Activated CD4-positive, CD25-positive, alpha-beta regulatory T cell treated with anti-CD3 and anti-CD28 coated beads, Interleukin-2, amount 50 U/mL, for 24 hours (primary cell): ENCODE measurements around the gene SMOC2.

Source experiments
- ATAC-seq, 2 donors: fragments of 150-1000 bp; cut with Tn5 transposase; one replicate each; pipeline ENCODE4 v1.10.0; 2021; ENCODE audit warnings: mild to moderate bottlenecking in 1 of 2, moderate library complexity in 1 of 2

Gene SMOC2

GRCh38 chr6:168448243-168448855, 7.4 kb downstream of the SMOC2 start:
- no peak for ATAC-seq

DNA sequence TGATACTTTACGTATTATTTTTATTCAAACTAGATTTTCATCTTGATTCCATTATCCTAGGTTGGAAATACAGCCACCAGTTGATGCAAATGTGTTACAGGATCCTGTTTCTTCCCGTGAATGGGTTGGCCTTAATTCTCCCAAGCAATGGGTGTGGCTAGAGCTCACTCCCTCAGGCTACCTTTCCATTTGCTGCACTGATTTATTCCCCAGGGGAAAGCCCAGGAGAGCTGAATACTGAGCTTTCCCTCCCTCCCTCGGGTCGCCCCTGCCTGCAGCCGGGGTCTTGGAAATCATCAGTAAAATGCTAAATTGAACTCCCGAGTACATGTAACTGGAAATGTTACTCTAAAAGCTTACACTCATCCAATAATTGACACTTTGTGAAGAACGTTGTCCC, 9.9 kb downstream of the SMOC2 start:
- no peak for ATAC-seq

DNA sequence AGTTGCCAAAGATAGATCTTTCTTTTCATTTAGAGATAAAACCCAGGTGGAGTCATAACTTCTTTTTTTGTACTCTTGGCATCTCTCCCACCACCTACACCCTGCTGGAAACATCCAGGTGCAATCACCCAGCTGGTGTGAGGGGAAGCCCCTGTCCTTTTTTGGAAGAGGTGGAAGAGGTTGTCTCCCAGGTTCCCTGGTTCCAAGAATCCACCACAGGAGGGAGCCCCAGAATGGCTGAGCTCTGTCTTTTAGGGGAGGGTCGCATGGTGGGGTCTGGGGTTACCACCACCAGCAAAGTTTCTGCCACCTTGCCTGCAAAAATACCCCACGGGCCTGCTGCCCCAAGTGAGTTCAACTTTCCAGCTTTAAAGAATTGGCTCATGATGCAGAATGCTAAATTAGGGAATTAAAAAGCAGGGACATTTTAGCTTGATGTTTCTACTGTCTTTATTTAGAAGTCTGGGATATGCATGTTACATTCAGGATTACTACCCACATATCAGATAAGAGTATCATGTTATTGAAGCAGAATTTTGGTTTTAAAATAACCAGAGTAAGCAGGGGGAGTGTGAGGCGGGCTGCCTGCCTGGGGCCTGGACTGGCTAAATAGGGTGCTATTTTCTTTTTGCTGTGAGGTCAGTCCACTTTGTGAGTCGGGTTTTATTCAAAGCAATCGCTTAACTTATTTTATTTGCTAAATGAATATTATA, 11.0 kb downstream of the SMOC2 start:
- ATAC-seq = no peak

DNA sequence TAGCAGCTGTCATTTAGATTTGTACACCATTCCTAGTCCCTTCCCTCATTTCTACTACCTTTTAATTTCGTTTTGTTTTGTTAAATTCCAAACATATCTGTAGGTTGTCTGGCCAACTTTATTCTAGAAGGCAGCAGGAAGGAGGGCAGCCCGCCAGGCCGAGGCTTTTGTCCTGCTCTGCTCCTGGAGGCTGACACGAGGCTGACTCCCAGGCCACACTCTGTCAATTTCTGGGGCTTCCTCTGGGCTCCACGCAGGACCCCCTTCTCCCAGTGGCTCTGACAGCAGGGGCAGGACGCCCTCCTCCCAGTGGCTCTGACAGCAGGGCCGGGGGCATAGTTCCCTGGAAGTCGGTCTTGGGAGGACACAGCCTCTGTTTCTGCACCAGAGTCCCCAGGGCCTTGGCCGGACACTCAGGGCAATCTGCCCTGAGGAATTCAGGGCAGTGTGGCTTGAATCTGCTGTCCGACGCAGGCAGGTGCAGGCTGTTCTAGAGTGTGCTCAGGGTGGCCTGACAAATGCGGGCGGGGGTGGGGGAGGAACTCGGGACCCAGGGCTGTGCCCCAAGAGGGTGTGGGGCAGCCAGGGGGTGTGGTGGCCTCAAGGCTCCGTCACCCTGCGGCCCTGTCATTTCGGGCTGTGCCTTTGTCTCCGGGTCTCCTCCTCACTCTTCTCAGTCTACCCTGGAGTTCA, 11.8 kb downstream of the SMOC2 start:
- no peak for ATAC-seq

GRCh38 chr6:168455847-168456530, 15.0 kb downstream of the SMOC2 start:
- ATAC-seq = no peak

- ATAC-seq = no peak
Observed at GRCh38 chr6:168456907-168457652, 16.1 kb downstream of the SMOC2 start.

DNA sequence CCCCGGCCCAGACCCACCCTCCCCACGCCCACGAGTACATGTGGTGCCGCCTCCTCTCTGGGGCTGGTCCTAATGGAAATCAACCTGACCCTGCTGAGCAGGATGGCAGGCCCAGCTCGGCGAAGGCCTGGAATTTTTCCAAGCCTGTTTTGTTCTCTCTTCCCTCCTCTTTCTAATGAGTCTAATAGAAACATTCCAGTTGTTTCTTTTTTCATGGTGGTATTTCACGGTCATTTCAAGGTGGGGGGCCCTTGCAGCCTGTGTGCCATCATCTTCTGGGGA, 16.6 kb downstream of the SMOC2 start:
- ATAC-seq = no peak

DNA sequence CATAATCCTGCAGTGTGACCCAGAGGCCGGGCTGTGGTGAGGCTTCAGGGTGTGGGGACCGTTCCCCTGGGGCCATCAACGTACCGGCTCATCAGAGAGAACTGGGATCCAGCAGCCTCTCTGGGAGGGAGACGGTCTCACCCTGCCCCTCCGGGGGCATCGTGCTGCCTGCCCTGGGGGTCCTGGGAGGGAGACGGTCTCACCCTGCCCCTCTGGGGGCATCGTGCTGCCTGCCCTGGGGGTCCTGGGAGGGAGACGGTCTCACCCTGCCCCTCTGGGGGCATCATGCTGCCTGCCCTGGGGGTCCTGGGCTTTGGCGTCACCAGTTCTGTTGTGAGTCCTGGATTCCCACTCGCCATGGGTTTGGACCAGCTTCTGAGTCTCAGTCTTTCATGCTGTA, 17.1 kb downstream of the SMOC2 start:
- no peak for ATAC-seq

DNA sequence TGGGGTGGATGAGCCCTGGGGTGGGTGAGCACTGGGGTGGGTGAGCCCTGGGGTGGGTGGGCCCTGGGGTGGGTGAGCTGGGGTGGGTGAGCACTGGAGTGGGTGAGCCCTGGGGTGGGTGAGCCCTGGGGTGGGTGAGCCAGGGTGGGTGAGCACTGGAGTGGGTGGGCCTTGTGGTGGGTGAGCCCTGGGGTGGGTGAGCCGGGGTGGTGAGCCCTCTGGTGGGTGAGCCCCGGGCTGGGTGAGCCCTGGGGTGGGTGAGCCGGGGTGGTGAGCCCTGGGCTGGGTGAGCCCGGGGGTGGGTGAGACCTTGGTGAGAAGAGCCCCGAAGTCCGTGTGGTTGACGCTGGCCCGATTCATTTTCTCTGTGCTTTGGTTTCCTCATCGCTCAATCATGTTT, 18.6 kb downstream of the SMOC2 start:
- ATAC-seq = no peak

DNA sequence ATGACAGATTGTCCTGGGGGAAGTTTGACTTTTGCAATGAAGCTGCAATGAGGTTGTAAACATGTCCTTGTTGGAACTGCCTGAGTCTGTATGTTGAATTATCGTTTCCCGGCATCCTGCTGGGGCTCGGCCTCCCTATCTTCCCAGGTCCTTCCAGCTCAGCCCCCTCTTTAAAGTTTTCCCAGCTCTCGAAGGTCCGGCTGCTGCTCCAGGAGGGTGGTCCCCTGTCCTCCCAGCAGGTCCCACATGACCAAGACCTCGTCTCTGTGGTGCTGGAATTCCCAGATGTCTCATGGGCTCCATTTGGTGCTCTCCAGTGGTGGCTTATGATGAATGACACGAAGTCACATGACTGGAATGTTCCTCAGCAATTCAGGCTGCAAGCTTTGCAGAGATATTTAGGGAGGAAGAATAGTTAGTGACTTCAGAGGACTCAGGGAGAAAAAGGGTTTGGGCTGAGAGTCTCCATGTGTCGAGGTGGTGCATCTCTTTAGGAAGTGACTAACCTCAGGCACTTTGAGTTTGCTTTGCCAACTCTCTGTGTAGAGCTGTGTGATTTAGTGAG, 21.4 kb downstream of the SMOC2 start:
- ATAC-seq = no peak

DNA sequence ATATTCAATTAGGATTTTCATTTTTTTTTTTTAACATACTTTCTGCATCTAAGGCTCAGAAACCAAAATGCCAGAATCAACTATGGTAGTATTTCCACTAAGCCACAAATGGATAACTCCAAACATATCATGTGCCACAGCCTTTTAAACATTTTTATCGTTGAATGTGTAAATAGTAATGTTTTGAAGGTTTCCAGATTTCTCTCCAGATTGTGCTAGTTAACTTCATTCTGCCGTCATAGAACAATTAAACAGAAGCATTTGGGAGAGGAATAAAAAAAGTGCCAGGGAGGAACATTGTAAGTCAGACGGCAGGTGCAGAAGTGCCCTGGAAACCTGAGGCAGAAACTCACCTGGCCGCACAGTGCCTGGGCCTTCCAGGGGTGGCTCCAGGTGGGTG, 23.6 kb downstream of the SMOC2 start:
- no peak for ATAC-seq

DNA sequence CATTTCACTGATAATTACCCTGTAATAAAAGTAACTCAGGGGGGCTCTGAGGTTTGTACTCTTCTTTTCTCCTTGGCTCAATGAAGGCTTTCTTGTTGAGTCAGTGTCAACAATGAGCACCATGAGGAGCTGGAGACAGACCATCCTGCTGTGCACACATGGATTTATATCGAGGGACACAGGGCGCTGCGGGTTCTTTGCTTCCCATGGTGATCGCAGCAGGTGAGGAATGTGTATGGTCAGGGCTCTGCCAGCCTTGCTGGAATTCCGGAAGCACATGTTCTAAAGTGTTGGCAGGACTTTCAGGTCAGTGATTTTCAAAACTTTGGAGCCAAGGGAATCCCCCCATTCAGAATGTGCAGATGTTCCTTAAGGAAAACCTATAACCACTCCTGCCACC, 27.1 kb downstream of the SMOC2 start:
- no peak for ATAC-seq

DNA sequence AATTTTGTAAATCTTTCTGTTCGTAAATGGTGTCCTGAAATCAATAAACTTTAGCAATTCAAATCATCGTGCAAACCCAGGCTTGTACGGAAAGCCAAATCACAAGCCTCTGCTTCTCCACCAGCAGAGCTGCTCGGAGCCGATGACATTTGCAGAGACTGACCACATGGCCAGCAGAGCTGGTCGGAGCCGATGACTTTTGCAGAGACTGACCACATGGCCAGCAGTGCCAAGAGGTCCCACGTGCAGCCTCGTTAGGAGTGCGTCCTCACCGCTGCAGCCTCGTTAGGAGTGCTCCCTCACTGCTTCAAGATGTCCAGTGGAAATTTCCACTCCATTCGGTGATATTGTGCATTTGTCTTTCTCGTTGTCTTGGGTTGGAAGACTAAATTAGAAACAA, 28.5 kb downstream of the SMOC2 start:
- ATAC-seq = no peak

DNA sequence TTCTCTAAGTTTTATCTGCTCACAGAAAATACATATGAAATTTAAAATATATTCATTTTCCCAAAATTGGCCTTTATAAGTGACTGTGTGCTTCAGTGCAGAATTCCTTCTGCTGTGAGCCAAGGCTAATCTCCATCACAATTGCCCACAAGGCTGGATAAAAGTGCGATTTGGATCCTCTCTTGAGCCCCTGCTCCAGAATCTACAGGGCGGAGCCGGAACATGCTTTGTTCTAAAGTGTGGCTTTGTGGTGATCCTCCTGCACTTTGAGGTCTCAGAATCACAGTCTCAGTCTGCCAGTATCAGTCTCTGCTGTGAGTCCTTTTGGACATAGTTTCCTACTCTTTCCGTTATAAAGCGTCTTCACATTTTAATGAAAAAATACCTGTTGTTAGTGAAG, 28.9 kb downstream of the SMOC2 start:
- ATAC-seq = no peak

DNA sequence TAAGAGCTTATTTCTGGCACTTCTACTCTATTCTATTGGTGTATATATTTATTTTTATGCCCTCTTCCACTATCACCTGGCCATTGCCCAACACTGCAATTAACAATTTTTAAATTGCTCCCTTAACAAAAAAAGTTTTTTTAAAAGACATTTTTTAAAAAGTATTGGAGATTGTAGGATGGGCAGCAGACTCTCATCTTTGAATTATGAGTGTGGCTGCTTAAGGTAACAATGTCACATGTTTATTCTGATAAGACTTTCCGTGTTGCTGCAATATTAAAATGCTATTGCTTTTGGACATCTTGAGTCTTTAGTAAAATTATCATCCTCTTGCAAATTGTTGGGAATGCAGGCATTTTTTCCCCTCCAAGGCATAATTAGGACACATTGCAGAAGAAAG, 31.4 kb downstream of the SMOC2 start:
- ATAC-seq = no peak

- ATAC-seq = no peak
Observed at GRCh38 chr6:168473197-168473596, 32.2 kb downstream of the SMOC2 start.

GRCh38 chr6:168475188-168476013, 34.4 kb downstream of the SMOC2 start:
- no peak for ATAC-seq

GRCh38 chr6:168479421-168479820, 38.4 kb downstream of the SMOC2 start:
- no peak for ATAC-seq

DNA sequence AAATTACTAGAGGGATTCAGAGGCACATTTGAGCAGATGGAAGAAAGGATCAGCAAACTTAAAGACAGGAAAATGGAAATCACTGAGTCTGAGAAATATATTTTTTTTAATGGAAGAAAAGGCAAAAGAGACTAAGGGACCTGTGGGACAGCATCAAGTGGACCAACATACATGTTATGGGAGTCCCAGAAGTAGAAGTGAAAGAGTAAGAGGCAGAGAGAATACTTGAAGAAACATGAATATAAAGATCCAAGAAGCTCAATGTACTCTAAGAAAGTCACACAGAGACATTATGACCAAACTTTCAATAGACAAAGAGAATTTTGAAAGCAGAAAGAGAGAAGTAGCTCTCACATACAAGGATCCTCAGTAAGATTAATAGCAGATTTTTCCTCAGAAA, 39.5 kb downstream of the SMOC2 start:
- no peak for ATAC-seq

GRCh38 chr6:168485818-168486217, 44.8 kb downstream of the SMOC2 start:
- no peak for ATAC-seq

GRCh38 chr6:168490757-168491156, 49.8 kb downstream of the SMOC2 start:
- no peak for ATAC-seq

DNA sequence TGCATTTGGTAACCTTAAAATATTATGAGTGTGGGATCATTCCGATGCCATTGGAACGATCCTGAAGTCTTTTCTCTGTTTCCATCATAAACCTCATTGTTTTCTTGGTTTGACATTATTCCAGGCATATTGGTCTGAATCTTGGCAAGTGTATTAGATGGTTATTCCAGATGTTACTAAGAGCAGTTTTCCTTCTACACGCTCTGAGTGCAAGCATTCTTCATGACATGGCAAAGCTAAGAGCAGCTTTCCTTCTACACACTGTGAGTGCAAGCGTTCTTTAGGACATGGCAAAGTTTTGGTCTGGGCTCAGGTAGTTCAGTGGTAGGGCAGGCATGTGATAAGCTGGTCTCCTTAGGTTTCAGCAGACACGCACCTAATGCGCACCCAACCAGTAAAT, 53.0 kb downstream of the SMOC2 start:
- ATAC-seq = no peak
